Endothelial cell of umbilical vein (primary cell): ENCODE results near the gene MYOD1.

Experiments used
- EZH2 ChIP-seq: IDR thresholded peaks from 2 replicates; pipeline ENCODE4 v1.6.1; 2012; ENCODE audit warnings: borderline replicate concordance, low read depth, mild to moderate bottlenecking, moderate library complexity, low read length, inconsistent platforms; ENCODE audit not compliant: severe bottlenecking
- GATA2 ChIP-seq: IDR thresholded peaks from 2 replicates; pipeline ENCODE4 v1.7.0; 2011; ENCODE audit warnings: low read depth, mild to moderate bottlenecking, moderate library complexity, mixed read lengths, low read length; ENCODE audit not compliant: insufficient read length, insufficient read depth
- JUN ChIP-seq: IDR thresholded peaks from 2 replicates; pipeline ENCODE4 v1.6.1; 2011; ENCODE audit warnings: borderline replicate concordance, low read depth; ENCODE audit not compliant: insufficient read length, insufficient read depth
- MYC ChIP-seq: IDR thresholded peaks from one replicate; pipeline ENCODE4 v1.6.1; 2011; ENCODE audit warnings: mild to moderate bottlenecking, low read depth, low read length
- POLR2A ChIP-seq: IDR thresholded peaks from 2 replicates; pipeline ENCODE4 v1.6.1; 2012; ENCODE audit warnings: low read depth, mild to moderate bottlenecking, control low read depth, low read length
- POLR2AphosphoS5 ChIP-seq: IDR thresholded peaks from 2 replicates; pipeline ENCODE4 v1.6.1; 2012; ENCODE audit warnings: low read depth, mild to moderate bottlenecking, control low read depth, low read length, moderate library complexity; ENCODE audit not compliant: insufficient read depth
- TF ChIP-seq, protein P1 (sequence below): IDR thresholded peaks from 2 replicates; pipeline ENCODE4 v1.6.1; 2011; ENCODE audit not compliant: insufficient read depth, insufficient read length
- TF ChIP-seq, protein P2 (sequence below), 2 donors: IDR thresholded peaks; 1 replicate in 1 of 2; 2 replicates in 1 of 2; pipeline ENCODE4 v1.5.1; 2011; ENCODE audit warnings: low read length in 2 of 2, mild to moderate bottlenecking in 2 of 2, moderate library complexity in 2 of 2, control low read depth in 1 of 2, inconsistent platforms in 1 of 2, low read depth in 1 of 2; ENCODE audit not compliant: insufficient read depth in 1 of 2; ENCODE audit errors: extremely low read depth in 1 of 2

DNA sequence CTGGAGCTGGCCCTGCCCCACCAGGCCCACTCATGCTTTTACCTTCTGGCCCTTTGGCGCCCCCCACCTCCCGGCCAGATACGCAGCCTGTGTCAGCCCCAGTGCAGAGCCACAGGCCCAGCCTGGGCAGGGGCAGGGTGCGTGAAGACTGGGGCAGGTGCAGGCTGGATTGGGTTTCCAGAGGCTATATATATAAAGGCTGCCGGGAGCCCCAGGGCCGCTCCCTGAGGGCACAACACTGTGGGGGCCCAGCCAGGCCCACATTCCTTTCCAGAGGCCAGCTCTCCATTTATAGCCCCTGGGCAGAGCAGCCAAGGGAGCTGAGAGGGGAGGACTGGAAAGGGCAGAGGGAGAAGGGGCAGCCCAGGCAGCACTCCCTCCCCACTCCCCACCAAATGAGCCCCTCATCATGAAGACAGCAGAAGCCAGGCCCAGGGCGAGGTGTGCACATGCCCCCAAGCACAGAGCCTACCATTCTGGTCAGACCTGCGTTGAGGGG is 5.0 kb upstream of the MYOD1 start:
- TF ChIP-seq, protein P1, sequence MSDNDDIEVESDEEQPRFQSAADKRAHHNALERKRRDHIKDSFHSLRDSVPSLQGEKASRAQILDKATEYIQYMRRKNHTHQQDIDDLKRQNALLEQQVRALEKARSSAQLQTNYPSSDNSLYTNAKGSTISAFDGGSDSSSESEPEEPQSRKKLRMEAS, result no peak
- TF ChIP-seq, protein P2, sequence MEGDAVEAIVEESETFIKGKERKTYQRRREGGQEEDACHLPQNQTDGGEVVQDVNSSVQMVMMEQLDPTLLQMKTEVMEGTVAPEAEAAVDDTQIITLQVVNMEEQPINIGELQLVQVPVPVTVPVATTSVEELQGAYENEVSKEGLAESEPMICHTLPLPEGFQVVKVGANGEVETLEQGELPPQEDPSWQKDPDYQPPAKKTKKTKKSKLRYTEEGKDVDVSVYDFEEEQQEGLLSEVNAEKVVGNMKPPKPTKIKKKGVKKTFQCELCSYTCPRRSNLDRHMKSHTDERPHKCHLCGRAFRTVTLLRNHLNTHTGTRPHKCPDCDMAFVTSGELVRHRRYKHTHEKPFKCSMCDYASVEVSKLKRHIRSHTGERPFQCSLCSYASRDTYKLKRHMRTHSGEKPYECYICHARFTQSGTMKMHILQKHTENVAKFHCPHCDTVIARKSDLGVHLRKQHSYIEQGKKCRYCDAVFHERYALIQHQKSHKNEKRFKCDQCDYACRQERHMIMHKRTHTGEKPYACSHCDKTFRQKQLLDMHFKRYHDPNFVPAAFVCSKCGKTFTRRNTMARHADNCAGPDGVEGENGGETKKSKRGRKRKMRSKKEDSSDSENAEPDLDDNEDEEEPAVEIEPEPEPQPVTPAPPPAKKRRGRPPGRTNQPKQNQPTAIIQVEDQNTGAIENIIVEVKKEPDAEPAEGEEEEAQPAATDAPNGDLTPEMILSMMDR (IDR thresholded peaks at IDR 0.05; ENCODE audit: extremely low read depth in 1 of 2, insufficient read depth in 1 of 2, low read depth in 1 of 2, low read length in 2 of 2), result no peak
- TF ChIP-seq POLR2A (no peak), JUN (no peak), POLR2AphosphoS5 (no peak), EZH2 (no peak), GATA2 (no peak), MYC (no peak)
